Stimulated activated CD8-positive, alpha-beta memory T cell treated with anti-CD3 and anti-CD28 coated beads, Interleukin-2, amount 100 ng/mL, for 1 hour (primary cell): ENCODE data around the gene SIX5.
A peak's percentile ranks its signal among the peaks of the same experiment; 100 is the strongest.

Experiments
- DNase-seq, 2 donors: peaks; one replicate each; pipeline ENCODE4 v3.0.0-alpha.2; 2020; ENCODE audit warnings: low read depth in 2 of 2

SIX5 gene

DNA sequence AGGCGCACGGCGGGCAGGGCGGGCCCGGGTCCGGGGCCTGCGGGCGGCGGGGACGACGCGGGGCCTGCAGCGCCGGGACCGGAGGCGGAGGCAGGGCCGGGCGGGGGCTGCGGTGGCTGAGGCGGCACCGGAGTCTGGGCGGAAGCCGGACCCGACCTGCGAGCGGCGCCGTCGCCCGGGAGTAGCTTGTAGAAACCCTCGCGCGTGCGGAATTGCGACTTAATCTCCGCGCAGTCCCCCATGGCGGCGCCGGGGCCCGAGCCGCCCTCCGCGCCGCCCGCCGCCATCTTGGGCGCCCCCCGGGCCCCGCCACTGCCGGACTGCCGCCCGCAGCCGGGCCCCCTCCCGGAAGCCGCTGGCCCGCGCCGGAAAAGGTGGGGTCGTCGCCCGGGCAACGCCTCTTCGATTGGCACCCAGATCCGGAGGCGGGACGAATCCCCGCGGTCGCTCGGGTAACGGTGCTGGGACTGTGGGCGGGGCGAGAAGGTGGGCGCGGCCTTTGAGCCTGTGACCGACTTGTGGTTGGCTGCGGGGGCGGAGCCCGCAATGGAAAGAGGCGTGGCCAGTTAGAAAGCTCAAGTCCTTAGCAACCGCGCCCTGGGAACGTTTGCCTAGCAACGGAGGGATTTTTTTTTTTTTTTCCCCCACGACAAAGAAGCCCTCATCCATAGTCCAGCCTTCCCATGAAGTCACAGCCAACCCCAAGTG is 23.6 kb upstream of the SIX5 start, which contains the start of gene DMWD:
DMWD (minus strand) TSS at position 376 of the 708 bp plus-strand sequence; CDS start at position 287, 89 bp downstream.
- peak; percentile 100 for DNase-seq

DNA sequence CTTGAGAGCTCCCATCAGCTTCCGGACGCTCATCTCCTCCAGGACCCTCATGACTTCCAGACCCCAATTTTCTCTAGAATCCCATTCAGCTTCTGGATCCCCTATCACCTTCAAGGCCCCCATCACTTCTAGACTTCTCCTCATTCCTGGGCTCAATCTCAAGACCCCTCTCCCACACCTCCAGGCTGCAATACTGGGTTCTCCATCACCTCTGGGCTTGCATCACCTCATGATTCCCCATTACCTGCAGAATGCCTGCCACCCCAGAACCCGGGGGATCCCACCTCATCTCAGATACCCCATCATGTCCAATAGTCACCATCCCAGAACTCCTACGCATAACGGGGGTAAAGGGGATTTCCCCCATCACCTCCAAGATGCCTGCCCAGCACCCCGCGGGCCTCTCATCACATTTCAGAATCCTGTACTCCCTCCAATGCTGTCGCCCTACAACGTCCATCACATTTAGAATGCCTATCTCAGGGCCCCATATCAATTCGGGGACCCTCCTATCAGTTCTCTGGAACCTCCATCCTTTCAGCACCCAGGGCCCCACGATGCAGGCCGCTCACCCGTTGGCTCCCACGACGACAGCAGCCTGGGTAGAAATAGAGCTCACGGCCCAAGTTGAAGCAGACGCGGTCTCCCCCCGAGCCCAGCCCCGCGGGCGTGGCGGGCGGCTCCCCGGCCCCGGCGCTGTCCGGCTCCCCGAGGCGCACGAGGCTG is 22.9 kb upstream of the SIX5 start:
- no peak for DNase-seq

DNA sequence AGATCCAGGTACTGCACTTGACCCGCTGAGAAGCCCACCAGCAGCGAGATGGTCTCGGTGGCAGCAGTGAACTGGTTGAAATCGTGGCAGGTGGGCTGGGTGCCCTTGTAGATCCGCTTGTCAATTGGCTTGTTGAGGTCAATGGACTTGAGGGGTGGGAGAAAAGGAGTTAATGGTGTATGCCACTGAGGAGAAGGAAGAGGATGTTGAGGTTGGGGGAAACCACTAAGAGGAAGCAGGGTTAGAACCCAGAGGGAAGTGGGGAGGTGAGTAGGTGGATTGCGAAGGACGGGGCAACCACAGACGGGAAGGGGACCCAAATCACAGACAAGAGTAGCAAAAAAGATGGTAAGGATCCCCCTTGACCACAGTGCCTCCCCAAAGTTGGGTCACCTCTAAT is 21.9 kb upstream of the SIX5 start:
- DNase-seq = no peak

DNA sequence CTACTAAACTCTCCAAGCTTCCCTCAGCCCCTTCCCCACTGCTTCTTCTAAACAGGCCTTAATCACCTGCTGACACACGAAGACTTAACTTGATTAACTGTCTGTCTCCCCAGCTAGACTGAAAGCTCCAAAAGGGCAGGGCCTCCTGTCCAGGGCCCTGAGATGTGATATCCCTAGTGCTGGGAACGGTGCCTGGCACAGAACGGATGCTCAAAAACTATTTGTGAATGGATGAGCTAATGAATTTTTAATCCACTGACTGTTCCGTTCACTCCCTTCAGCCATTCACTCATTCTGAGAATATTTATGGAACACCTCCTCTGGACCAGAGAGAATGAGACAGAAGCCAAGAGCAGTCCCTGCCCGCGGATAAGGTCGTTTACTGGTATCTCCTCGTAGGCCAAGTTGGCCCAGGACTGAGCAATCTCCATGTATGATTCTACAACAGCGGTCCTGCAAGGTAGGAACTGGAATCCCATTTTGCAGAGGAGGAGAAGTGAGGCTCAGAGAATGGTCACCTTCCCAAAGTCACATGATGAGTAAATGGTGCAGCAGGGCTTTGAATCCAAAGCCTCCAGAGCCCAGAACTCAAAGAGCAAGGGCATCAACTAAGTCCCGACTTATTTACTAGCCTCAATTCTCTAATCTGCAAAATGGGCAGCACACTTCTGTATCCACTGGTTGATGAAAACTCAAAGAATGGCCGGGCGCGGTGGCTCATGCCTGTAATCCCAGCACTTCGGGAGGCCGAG is 20.2 kb upstream of the SIX5 start:
- DNase-seq = no peak

DNA sequence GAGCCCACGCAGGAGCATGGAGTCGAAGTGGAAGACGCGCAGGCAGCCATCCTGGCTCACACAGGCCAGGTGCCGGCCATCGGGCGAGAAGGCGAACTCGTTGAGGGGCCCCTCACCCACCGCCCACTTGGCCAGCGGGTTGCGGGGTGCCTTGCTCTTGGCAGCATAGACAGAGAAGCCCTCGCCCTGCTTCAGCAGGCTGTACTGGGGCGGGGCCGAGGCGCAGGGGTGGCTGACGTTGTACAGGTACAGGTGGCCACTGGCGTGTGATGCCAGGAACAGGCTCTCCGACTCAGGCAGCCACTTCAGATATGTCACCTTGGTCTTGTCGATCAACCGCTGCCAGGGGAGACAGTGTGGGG is 17.5 kb upstream of the SIX5 start:
- no peak for DNase-seq

DNA sequence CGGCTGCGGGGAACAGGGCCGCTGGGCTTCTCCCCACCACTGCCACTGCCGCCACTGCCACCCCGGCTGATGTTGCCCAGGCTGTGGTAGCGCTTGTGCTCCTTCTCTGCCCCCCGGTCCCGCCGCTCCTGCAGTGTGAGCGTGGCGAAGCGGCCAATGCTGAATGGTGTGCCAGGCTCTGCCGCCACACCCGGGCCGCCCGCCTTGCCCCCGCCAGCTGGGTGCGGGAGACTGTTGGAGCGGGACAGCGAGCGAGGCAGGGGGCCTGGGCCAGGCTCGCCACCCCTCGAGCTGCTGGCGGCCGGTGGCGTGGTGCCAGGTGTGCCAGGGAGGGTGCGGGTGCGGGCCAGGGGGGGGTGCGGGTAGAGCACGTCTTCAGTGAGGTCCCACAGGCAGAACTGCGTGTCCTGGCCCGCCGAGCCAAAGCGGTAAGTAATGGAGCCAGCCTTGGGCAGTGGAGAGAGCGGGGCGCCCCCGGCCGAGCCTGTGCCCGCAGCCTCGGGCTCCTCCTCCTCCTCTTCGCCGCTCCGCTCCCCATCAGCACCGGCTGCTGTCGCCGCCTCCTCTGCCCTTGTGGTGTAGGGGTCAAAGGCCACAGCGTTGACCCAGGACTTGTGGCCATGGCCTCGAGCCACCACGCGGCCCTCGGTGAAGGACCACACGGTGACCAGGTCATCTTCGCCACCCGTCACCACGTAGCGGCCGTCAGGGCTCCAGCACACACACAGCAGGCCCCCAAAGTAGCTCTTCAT is 16.9 kb upstream of the SIX5 start:
- DNase-seq = no peak

DNA sequence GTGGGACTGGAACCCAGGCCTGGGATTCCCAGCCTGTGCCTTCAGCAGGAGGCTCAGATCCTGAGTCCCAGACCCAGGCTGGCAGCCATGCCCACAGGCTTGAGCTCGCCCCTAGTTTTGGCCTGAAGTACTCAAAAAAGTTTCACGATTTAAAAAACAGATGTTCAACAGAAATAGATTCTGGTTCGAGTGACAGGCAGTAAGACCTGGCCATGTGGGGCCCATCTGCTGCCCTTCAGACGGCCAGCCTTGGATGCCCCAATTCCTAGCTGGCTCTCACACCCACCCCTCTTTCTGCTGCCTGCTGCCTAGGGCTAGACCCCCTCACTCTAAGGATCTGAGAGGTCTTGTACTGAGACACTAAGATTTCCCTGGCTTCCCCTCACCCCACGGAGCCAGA is 16.0 kb upstream of the SIX5 start:
- DNase-seq = no peak

DNA sequence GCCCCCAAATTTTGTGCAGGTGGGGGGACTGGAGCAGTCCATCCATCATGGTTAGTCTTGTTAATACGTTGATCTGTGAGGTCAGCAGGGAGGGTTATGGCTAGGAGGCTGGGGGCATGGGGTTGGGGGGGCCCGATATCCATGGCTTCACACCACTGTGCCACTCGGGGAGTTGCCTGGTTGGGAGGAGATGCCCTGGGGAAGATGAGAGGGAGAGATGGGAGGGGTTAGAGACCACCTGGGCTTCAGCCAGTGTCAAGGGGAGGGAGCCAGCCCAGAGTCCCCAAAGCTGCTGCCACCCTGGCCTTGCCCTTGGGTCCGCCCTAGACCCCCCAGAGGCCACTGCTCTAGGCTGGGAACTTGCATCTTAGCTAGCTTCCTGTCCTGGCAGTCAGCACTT is 15.0 kb upstream of the SIX5 start:
- no peak for DNase-seq

DNA sequence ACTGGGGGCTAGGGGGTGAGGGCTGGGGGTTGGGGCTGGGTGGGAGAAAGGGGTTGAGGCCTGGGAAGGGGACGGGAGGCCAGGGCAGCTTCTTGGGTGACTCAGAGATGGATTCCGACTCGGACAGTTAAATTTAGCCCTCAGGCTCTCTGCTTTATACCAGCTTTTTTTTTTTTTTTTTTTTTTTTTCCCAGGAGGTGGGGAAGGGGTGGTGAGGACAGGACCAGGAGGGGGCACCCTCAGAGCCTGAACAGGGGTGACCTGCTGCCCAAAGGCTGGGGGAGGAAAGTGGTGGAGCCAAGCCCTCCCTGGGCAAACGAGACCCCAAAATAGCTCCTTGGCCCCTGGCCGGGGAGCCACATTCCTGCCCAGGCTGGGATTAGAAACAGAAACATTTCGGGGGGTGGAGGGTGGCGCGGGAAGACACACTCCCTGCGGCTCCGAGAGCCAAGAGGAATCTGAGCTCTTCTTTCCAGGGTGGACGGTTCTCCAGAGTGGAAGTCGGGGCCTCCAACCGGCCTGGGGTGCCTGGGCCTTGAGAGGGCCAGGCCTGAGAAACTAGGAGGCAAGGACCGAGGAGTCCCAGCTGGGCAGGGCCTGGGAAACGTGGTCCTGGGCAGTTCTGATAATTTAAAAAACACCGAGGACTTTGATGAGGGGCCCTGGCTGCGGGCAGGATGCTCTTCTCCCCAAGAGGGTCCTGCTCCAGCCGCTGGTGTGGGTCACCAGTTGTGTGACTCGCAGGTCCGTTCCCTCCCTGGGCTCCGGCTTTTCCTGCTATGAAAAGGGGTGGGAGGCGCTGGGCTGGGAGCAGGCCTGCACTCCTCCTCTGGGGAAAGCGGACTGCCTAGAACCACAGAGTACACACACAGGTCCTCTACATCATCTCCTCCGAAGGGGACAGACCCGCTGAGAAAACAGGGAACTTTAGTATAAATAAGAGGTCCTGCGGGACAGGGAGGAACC is 14.1 kb upstream of the SIX5 start:
- DNase-seq = no peak

DNA sequence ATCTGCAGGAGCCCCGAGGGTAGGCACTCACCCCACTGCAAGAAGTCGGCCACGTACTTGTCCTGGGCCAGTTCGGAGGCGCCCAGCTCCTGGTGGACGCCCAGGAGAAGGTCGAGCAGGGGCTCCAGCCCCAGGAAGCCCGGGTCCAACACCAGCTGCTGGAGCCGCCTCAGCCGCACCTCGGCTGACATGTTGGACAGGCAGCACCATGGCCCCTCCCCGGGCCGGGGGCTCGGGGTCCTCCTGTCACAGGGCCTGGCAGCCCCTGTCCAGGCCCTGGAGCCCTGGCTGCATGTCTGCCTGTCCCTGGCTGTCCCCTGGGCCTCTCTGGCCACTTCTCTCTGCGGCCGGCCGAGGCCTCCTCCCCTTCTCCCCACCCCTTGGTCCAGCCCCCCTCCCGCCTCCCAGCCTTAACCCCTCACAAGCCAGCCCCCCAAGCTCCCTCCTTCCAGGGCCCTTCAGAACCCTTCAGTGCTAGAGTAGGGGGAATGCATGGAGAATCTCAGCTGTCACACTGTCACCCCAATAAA is 13.2 kb upstream of the SIX5 start, which contains the start of gene DMPK:
DMPK (minus strand) TSS at position 329 of the 530 bp plus-strand sequence; CDS start at position 191, 138 bp downstream.
- no peak for DNase-seq

DNA sequence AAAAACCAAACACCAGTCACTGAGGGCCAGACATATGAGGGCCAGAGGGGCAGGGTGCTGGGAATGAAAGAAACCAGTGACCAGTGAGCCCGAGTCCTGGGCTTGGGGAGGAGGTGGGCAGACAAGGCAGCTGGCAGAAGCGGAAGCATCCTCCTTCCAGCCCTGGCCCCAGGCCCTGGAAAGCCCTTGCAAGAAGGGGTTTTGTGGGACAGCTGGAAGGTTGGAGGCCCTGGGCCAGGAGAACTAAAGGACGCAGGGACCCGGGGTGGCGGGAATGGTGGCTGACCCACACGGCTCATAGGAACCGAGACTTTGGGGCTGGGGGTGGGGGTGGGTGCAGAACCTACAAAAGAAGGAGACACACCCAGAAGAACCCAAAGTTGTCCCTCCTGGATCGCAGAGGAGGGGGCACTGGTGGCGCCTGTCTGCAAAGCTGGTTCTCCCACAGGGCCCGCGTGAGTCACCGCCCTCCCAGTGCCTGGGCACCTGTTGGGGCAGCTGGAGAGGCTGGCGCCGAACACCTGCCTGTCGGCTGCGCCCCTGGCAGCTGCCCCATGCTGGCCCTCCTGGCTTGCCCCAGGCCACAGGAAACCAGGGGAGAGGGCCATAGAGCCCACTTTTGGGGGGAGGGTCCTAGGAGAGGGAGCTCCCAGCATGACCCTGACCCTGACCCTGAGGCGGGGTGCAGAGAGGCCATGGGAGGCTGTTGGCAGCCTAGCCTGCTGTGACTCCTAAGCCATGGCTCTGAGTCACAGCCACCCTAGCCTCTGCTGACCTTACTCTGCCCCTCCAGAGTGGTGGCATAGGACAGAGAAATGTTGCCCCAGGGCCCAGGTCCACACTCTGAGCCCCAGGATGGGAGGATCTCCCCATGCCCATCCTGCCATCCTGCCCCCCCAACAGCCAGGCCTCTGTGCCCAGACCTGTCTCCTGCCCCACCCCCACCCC is 12.4 kb upstream of the SIX5 start:
- DNase-seq = no peak

DNA sequence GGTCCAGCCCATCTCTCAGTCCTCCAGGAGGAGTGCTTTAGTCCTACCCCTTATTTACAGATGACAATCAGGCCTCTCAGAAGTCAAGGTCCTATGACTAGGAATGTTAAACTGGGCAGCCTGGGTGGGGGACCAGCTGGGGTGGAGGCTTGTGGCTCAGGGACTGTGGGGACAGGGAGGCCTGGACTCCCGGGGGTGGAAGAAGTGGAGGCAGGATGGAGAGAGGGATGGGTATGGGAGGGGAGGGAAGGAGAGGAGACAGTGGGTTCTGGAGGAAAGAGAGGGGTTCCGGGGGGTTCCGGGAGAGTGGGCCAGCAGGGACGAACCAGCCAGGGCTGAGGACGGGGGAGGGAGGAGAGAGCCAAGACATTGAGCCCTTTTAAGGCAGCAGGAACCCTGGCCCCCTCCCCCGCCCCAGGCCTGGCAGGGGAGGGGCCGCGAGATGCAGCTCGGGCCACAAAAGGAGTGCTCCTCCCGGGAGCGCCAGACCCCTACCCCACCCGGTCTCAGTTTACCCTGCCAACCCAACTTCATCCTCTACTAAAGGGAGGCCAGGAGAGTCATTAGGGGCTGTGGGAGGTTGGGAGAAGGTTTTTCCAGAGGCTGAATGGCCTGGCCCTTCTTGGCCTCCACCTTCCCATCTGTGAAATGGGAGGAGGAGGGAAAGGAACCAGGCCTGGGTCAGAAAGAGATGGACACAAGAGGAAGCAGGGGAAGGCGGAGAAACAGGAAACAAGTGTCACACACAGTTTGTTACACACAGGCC is 11.6 kb upstream of the SIX5 start:
- no peak for DNase-seq

DNA sequence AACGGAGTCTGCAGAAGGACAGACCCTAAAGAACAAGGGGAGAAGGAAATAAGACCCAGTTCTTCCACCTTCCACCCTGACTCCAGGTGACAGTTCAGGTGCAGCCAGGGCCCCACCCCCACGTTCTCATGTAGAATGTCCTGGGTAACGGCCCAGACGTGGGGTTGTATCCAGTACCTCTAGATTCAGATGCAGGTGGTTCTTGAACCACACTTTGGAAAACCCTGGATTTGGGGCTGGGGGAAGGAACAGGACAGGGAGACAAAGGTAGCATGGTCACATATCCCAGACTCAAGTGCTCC is 11.0 kb upstream of the SIX5 start:
- no peak for DNase-seq

DNA sequence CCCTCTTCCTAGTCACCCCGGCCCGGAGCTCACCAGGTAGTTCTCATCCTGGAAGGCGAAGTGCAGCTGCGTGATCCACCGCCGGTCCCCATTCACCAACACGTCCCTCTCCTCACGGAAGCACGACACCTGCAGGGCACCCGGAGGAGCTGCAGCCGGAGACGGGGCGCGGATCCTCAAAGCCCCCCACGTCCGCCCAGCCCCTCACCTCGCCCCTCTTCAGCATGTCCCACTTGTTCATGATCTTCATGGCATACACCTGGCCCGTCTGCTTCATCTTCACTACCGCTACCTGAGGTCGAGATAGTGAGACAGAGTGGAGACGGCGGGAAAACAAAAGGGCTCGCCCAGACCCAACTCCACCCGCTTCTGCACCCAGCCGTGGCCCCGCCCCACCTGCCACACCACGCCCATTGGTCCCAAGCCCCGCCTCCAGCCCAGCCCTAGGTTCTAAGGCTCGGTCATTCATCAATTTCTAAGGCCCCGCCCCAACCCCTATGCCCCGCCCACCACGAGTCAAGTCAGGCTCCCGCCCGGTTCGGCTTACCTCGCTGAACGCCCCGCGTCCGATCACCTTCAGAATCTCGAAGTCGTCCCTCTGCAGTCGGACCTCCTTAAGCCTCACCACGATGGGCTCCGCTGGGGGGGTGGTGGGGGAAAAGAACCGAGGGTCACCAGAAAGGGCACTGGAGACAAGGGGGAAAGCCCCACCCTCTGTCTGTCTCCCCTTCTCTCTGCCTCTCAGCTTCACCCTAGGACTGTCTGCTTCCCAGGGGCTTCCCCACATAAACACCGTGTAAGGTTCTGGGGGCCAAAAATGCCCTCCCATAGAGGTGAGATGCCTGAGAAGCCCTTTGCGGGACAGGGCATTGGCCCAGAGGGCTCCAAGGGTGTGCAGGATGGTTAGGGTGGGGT is 10.4 kb upstream of the SIX5 start:
- peak; percentile 53 to 55 for DNase-seq

DNA sequence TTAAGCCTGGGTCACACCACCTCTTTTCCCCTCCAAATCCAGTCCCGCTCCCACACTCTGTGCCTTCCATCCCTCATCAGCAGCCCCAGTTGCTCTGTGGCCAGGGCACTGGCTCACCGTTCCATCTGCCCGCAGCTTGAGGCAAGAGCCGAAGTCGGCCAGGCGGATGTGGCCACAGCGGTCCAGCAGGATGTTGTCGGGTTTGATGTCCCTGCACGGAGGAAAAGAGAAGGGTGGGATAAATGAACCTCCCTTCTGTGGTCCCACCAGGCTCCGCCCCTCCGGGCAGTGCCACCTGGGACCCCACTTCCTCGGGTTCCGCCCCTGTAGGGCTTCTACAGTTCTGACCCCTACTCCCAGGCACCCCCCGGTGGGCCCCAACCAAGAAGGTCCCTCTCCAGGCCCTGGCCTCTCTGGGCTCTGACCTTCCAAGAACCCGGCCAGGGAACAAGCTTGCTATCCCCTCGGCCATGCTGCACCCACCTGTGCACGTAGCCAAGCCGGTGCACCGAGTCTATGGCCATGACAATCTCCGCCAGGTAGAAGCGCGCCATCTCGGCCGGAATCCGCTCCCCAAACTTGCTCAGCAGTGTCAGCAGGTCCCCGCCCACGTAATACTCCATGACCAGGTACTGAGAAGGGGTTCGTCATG is 9.1 kb upstream of the SIX5 start:
- DNase-seq = no peak

DNA sequence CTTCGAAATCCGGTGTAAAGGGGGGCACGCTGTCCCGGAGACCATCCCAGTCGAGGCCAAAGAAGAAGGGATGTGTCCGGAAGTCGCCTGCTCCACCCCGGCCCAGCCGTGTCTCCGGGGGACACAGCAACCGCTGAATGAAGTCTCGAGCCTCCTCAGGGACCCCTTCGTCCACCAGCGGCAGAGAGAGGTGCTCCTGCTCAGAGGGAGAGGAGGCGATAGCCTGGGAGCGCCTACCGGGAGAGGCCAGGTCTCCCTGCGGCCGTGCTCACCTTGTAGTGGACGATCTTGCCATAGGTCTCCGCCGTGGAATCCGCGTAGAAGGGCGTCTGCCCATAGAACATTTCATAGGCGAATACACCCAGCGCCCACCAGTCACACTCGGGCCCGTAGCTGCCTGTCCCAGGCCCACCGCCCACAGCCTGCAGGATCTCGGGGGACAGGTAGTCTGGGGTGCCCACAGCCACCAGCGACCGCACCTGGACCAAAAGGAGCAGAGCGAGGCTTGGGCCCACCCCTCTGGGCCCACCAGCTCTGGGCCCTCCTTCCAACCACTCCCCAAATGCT is 8.4 kb upstream of the SIX5 start:
- no peak for DNase-seq

DNA sequence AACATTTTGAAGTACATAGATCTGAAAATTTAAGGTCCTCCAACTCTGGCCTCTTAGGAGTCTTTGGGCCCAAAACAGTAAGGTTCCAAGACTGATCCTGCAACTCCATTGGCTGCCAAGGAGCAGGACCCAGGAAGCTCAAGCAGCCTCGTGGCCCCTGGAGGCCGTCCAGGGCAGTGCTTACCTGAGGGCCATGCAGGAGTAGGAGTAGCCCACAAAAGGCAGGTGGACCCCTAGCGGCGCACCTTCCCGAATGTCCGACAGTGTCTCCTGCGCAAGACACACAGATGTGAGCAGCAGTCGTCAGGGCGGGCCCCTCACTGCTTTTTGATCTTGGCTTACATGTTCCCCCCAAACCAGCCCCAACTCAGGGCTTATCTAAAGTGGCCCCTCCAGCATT is 5.7 kb upstream of the SIX5 start:
- no peak for DNase-seq
